AG10803 (cell line): ENCODE results near the gene SDC4.
"Not testable (repeated sequence)": the region's sequence is repeated elsewhere in the genome, so short reads cannot be mapped to it uniquely, and the experiment has no call there.

Experiments
- DNase-seq: peaks from one replicate; pipeline ENCODE4 v3.0.0; 2010; ENCODE audit warnings: low read depth
- H3K4me3 ChIP-seq: 2 replicates; pipeline ENCODE4 v1.5.1; 2011; ENCODE audit warnings: mild to moderate bottlenecking, low read length, control low read depth
- TF ChIP-seq, protein P1 (sequence below): conservative IDR thresholded peaks from 2 replicates; pipeline ENCODE4 v1.5.1; 2011; ENCODE audit warnings: mild to moderate bottlenecking, low read length, control low read depth, inconsistent platforms

SDC4 gene

DNA sequence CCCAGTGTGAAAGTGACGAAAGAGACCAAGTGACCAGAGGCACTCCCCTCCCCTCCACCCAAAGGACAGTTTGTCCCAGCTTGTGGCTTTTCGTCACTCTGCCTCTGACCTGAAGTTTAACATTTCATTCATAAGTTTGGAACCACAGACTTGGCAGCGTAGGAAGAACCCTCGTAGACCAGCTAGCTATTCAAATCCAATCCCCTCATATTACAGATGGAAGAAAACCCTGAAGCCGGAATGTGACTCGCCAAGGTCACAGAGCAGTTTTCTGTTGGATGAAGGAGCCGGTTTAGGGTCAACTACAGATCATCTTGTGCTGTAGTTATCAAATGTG is 10.8 kb upstream of the SDC4 start:
- H3K4me3 ChIP-seq: no peak overlapping the region
- TF ChIP-seq, protein P1, sequence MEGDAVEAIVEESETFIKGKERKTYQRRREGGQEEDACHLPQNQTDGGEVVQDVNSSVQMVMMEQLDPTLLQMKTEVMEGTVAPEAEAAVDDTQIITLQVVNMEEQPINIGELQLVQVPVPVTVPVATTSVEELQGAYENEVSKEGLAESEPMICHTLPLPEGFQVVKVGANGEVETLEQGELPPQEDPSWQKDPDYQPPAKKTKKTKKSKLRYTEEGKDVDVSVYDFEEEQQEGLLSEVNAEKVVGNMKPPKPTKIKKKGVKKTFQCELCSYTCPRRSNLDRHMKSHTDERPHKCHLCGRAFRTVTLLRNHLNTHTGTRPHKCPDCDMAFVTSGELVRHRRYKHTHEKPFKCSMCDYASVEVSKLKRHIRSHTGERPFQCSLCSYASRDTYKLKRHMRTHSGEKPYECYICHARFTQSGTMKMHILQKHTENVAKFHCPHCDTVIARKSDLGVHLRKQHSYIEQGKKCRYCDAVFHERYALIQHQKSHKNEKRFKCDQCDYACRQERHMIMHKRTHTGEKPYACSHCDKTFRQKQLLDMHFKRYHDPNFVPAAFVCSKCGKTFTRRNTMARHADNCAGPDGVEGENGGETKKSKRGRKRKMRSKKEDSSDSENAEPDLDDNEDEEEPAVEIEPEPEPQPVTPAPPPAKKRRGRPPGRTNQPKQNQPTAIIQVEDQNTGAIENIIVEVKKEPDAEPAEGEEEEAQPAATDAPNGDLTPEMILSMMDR: no peak
- DNase-seq: no peak

DNA sequence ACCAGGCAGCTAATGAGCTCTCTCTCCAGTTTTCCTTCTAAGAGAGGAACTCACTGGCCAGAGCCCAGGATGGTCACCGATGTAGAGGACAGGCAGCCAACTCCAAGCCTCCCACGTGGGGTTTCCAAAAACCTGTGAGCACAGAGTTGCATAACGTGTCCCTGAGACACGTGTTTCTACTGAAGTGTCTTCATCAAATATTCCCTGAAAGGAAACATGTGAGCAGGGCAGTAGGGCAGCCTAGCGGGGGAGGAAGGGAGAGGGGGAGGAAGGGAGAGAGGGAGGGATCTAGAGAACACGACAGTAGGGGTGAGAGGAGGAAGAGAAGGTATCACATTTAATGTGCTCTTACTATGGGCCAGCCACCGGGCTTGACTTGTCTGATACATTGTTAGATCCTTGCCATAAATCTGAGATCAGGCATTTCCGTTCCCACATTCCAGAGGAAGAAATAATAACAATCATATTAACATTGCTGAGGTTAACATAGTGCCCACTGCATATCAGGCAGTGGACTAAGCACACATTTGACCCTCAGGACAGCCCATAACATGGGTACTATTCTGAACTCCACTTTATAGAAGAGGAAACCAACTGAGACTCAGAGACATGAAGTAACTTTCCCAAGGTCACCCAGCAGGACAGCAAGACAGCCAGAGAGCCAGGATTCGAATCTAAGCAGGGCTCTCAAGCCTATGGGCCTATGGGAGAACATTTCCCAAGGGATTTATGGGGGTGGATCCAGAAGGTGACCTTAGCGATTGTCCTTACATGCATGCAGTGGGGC is 10.3 kb upstream of the SDC4 start:
- no peak overlapping the region; the same call in 1 of the 2 replicates for H3K4me3 ChIP-seq
- TF ChIP-seq, protein P1: no peak
- peak; percentile 88 for DNase-seq

DNA sequence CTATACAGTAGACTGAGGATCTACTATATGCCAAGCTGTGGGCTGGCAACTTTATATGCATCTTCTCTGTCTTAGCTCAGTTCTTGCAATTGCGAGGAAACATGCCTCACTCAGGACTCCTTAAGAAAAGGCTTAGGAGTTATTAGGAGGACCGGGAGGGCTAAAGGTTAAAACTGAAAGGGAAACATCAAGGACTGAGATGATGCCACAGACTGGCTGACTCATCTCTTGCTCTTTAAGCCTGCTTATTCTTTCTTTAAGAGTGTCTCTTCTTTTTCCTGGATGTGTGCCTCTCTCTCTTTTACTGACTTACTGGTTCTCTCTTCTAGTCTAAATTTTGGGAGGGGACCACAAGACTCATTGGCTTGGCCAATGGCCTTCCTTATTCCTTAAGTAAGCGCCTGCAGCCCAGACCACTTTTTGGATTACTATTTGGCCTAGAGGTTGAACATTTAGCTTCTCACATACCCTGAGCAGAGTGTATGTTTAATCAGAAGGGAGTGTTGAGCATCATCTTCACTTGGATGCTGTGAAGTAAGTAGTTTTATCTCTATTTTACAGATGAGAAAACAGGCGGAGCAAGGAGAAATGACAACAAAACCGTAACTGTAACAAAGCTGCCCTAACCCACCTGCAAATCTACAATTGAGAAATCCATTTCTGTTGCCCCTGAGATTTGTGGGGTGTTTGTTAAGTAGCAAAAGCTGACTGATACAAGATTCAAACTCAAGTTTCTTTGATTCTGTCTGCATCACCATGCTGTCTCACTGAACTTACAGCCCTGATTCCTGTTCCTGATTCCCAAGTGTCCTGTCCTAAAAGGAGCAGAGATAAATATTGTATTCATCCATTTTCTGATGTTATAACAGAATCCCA is 7.2 kb upstream of the SDC4 start:
- TF ChIP-seq, protein P1: no peak
- peak; percentile 61 for DNase-seq
- H3K4me3 ChIP-seq: no peak overlapping the region

DNA sequence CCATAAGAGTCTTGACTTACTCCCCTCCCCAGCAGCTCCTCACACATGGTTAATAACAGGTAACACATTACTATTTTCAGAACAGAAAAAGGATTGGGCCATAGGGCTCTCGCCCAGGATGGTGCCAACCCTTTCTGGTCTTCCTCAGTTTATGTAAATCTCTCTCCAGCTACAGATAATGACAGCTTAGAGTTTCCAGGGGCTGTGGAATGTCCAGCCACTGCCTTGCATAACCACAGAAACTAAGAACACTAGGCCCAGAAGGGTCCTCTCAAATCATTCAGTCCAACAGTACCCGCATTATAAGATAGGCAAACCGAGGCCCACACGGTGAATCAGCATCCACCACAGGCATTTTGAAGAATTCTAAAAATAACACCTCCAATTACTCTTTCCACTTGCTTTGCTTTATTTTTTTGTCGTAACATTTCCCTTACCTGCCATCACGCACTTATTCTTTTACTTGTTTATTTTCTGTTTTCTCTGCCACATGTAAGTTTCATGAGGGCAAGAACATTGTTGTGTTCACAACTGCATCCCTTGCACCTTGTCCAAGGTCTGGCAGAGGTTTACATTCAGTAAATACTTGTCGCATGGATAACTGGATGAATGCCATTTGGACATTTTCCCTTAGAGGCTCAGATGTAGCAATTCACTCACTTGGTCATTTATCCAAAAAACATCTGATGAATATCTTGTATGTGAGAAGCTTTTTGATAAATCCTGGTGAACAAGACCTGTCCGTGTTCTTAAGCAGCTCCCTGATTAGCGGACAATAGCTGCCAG is 6.4 kb upstream of the SDC4 start:
- no peak overlapping the region for H3K4me3 ChIP-seq
- no peak for DNase-seq
- TF ChIP-seq, protein P1: no peak

DNA sequence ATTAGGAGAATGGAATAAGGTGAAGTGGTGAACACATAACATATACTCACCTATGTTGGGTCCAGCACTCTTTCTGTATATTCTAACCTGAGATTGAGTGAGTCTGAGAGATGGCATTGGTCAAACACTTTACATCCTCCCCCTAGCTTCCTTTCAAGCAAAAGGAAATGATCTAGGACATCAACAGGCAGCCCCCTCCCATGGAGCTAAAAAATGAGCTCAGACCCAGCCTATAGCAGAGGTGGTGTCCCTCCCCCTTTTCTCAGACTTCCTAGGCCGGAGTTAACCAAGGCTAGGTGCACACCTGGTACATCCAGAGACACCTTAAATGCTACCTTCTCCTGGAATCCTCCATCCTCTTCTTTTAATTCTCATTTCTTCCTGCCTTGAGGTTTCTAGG is 5.5 kb upstream of the SDC4 start:
- no peak overlapping the region for H3K4me3 ChIP-seq
- no peak for DNase-seq
- TF ChIP-seq, protein P1: no peak

DNA sequence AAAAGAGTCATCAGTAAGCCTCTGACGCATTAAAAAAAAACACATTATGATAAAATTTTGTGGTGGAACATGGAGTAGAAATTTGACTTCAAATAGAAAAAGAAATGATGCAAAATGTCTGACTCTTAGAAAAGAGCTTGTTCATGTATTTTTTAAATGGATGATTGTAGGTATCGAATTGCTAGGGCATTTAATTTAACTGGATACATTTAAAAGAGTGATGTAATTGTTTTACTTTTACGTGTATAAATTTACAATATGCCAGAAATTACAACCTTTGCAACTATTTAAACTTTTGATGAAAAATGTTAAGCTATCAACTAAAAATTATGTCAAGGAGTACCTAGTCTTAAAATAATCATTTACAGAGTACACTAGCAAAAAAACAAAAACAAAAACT is 4.5 kb upstream of the SDC4 start:
- H3K4me3 ChIP-seq: no peak overlapping the region
- DNase-seq: no peak
- TF ChIP-seq, protein P1: no peak

DNA sequence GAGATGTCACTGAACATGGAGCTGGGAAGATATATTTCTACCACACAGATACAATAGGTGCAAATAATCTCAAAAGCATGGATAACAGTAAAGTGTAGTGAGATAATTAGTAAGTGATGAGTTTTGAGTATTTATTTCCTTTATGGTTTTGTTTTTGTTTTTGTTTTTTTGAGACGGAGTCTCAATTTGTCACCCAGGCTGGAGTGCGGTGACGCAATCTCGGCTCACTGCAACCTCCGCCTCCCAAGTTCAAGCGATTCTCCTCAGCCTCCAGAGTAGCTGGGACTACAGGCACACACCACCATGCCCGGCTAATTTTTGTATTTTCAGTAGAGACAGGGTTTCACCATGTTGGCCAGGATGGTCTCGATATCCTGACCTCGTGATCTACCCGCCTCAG is 2.6 kb upstream of the SDC4 start:
- not testable (repeated sequence) for H3K4me3 ChIP-seq, DNase-seq
